Prostate gland (tissue), 2 donors: ENCODE data around the gene EMX1. TPM values are rescaled to one million over a fixed set of nuclear protein-coding genes. Genes with fewer than 3 reads are reported as not detected.

ENCODE experiments used
- DNase-seq: peaks from one replicate; pipeline ENCODE4 v3.0.0-alpha.2; 2019; ENCODE audit warnings: low spot score
- H3K27ac ChIP-seq, 2 donors: fragments of 200-600 bp; sonication (generic); 2 replicates each; pipeline ENCODE4 v1.5.1; 2017 to 2019
- H3K27me3 ChIP-seq: fragments of 200-600 bp; sonication (generic); replicated peaks from 2 replicates; pipeline ENCODE4 v1.5.1; 2019; ENCODE audit not compliant: insufficient read depth
- H3K36me3 ChIP-seq, 2 donors: fragments of 200-600 bp; sonication (generic); 1 replicate in 1 of 2; 2 replicates in 1 of 2; pipeline versions ENCODE4 v1.5.1 to v1.8.1; 2017 to 2019
- H3K4me1 ChIP-seq: fragments of 200-600 bp; sonication (generic); replicated peaks from 2 replicates; pipeline ENCODE4 v1.5.1; 2019
- H3K4me3 ChIP-seq, 2 donors: fragments of 200-600 bp; sonication (generic); 2 replicates each; pipeline ENCODE4 v1.5.1; 2017 to 2019
- H3K9me3 ChIP-seq: fragments of 200-600 bp; sonication (generic); 2 replicates; pipeline ENCODE4 v1.5.1; 2017
- CTCF ChIP-seq, 4 experiments: fragments of 200-600 bp in 2 of 4; fragments of 450-650 bp in 2 of 4; sonication (generic) in 2 of 4; IDR thresholded peaks; 1 replicate in 3 of 4; 2 replicates in 1 of 4; pipeline ENCODE4 v1.5.1; 2016 to 2019; ENCODE audit warnings: antibody characterized with exemption in 4 of 4, mild to moderate bottlenecking in 2 of 4, moderate library complexity in 2 of 4
- POLR2A ChIP-seq: fragments of 450-650 bp; IDR thresholded peaks from one replicate; pipeline ENCODE4 v1.6.1; 2016; ENCODE audit warnings: antibody characterized with exemption, mild to moderate bottlenecking
- POLR2AphosphoS5 ChIP-seq: sonication (generic); formaldehyde crosslinking; IDR thresholded peaks from one replicate; pipeline ENCODE4 v1.6.1; 2017; ENCODE audit warnings: antibody characterized with exemption
- WGBS: methylation state at CpG from one replicate; pipeline ENCODE4 v1.1.5; 2018; 5-methylcytosine and 5-hydroxymethylcytosine counted together
- intact Hi-C: fragments of 100-400 bp; cut with DNase I; formaldehyde crosslinking; loops from one replicate; pipeline ENCODE4 v1.14.2; 2022
- total RNA-seq, 2 donors: library from RNA; depleted of rRNA; stranded (reverse); fragments of >200 nt; gene quantifications; one replicate each; pipeline ENCODE4 v1.1.0, GENCODE V29; 2016

The EMX1 gene
- total RNA-seq, 2 donors from 2014 or later: 9.8 TPM; not detected in 1

GRCh38 chr2:72956050-72956395 lies 38.7 kb downstream of the EMX1 start:
- DNase-seq: no peak
- intact Hi-C loops: no loop called here
- WGBS: 94% methylated on average over 2 of the region's 2 CpGs
- TF ChIP-seq CTCF (IDR thresholded peaks at IDR 0.05) (no peak), POLR2AphosphoS5 (no peak), POLR2A (no peak)
- Histone ChIP-seq H3K9me3 (no peaks in the 10 kb centered on the region), H3K27ac (no peak overlapping the region), H3K4me1 (no peaks in the 10 kb centered on the region), H3K27me3 (no peaks in the 10 kb centered on the region), H3K4me3 (no peak overlapping the region), H3K36me3 (no peaks in the 10 kb centered on the region)

- 94% methylated on average over 3 of the region's 3 CpGs for WGBS
- H3K27me3 ChIP-seq: no peaks in the 10 kb centered on the region
- H3K9me3 ChIP-seq: no peaks in the 10 kb centered on the region
- no peak overlapping the region for H3K4me3 ChIP-seq
- H3K27ac ChIP-seq: no peak overlapping the region
- TF ChIP-seq POLR2A: no peak
- no peak for TF ChIP-seq POLR2AphosphoS5
- TF ChIP-seq CTCF (IDR thresholded peaks at IDR 0.05): no peak
- no peaks in the 10 kb centered on the region for H3K36me3 ChIP-seq
- H3K4me1 ChIP-seq: no peaks in the 10 kb centered on the region
- intact Hi-C loops: no loop called here
- DNase-seq: no peak
These were observed 39.6 kb downstream of the EMX1 start for GRCh38 chr2:72956936-72957335.

- Histone ChIP-seq H3K27me3 (no peaks in the 10 kb centered on the region), H3K27ac (no peak overlapping the region), H3K4me1 (no peaks in the 10 kb centered on the region), H3K9me3 (no peaks in the 10 kb centered on the region), H3K4me3 (no peak overlapping the region), H3K36me3 (no peaks in the 10 kb centered on the region)
- WGBS: 92% methylated on average over 13 of the region's 13 CpGs
- TF ChIP-seq POLR2A: no peak
- TF ChIP-seq CTCF (IDR thresholded peaks at IDR 0.05): no peak
- TF ChIP-seq POLR2AphosphoS5: no peak
- no peak for DNase-seq
- intact Hi-C loops: no loop called here
These were observed 41.4 kb downstream of the EMX1 start for GRCh38 chr2:72958542-72959385.

GRCh38 chr2:72959554-72959953 lies 42.2 kb downstream of the EMX1 start:
- Histone ChIP-seq H3K27ac (no peak overlapping the region), H3K27me3 (no peaks in the 10 kb centered on the region), H3K4me1 (no peaks in the 10 kb centered on the region), H3K36me3 (no peaks in the 10 kb centered on the region), H3K9me3 (no peaks in the 10 kb centered on the region), H3K4me3 (no peak overlapping the region)
- intact Hi-C loops: no loop called here
- no peak for DNase-seq
- TF ChIP-seq CTCF (IDR thresholded peaks at IDR 0.05) (no peak), POLR2A (no peak), POLR2AphosphoS5 (no peak)
- 95% methylated on average over 8 of the region's 8 CpGs for WGBS
